K562 (cell line): Measurements from ENCODE around the gene TCF3. TPM values are rescaled to one million over a fixed set of nuclear protein-coding genes. Genes with fewer than 3 reads are reported as not detected.

Source experiments
- ATF3 ChIP-seq, 2 experiments: fragments of 450-650 bp in 1 of 2; sonication (generic) in 1 of 2; formaldehyde crosslinking in 1 of 2; IDR thresholded peaks in 1 of 2; conservative IDR thresholded peaks in 1 of 2; 2 replicates each; pipeline versions ENCODE4 v1.6.1 to v1.8.1; 2016 to 2023; ENCODE audit warnings: mild to moderate bottlenecking in 2 of 2, moderate library complexity in 2 of 2, inconsistent platforms in 1 of 2, missing genetic modification reagents in 1 of 2
- BRF2 ChIP-seq: IDR thresholded peaks from 3 replicates; pipeline ENCODE4 v1.6.1; 2011; ENCODE audit warnings: borderline replicate concordance, mild to moderate bottlenecking; ENCODE audit not compliant: insufficient read length, insufficient read depth
- DACH1 ChIP-seq: fragments of 450-650 bp; IDR thresholded peaks from 2 replicates; pipeline ENCODE4 v1.6.1; 2018; ENCODE audit not compliant: partially characterized antibody
- ELK1 ChIP-seq: sonication (generic); formaldehyde crosslinking; IDR thresholded peaks from 2 replicates; pipeline ENCODE4 v1.8.1; 2022; ENCODE audit warnings: missing genetic modification reagents
- FOXK2 ChIP-seq, 2 experiments: fragments of 450-650 bp; IDR thresholded peaks in 1 of 2; conservative IDR thresholded peaks in 1 of 2; 2 replicates each; pipeline ENCODE4 v1.6.1; 2016; ENCODE audit warnings: low read depth in 2 of 2, mild to moderate bottlenecking in 1 of 2
- FOXP1 ChIP-seq: sonication (generic); formaldehyde crosslinking; IDR thresholded peaks from 2 replicates; pipeline ENCODE4 v1.8.0; 2022; ENCODE audit warnings: mild to moderate bottlenecking, missing genetic modification reagents
- HMGXB4 ChIP-seq: sonication (generic); formaldehyde crosslinking; IDR thresholded peaks from 2 replicates; pipeline ENCODE4 v1.8.1; 2023; ENCODE audit warnings: mild to moderate bottlenecking, missing genetic modification reagents
- KDM2B ChIP-seq: fragments of 250-450 bp; sonication (Bioruptor Pico); IDR thresholded peaks from 2 replicates; pipeline ENCODE4 v1.8.0; 2021; ENCODE audit warnings: mild to moderate bottlenecking, moderate library complexity
- MITF ChIP-seq: IDR thresholded peaks from 2 replicates; pipeline ENCODE4 v1.6.1; 2014; ENCODE audit warnings: antibody characterized with exemption
- MNT ChIP-seq, 2 experiments: fragments of 450-650 bp; conservative IDR thresholded peaks; 2 replicates each; pipeline ENCODE4 v1.6.1; 2017; ENCODE audit warnings: mild to moderate bottlenecking in 2 of 2, moderate library complexity in 2 of 2
- NFE2 ChIP-seq: IDR thresholded peaks from 2 replicates; pipeline ENCODE4 v1.6.1; 2014; ENCODE audit warnings: antibody characterized with exemption, low read depth
- POU5F1 ChIP-seq: fragments of 150-350 bp; IDR thresholded peaks from 2 replicates; pipeline ENCODE4 v1.6.1; 2014; ENCODE audit warnings: borderline replicate concordance, low read length, low read depth, mild to moderate bottlenecking; ENCODE audit not compliant: partially characterized antibody
- RAD51 ChIP-seq: fragments of 450-650 bp; IDR thresholded peaks from 2 replicates; pipeline ENCODE4 v1.7.1; 2016; ENCODE audit warnings: low read depth, mild to moderate bottlenecking, borderline replicate concordance
- SIN3A ChIP-seq, 2 experiments: fragments of 150-350 bp in 1 of 2; IDR thresholded peaks; 2 replicates each; pipeline ENCODE4 v1.6.1; 2011 to 2016; ENCODE audit warnings: borderline replicate concordance in 2 of 2, low read depth in 2 of 2, low read length in 2 of 2, mild to moderate bottlenecking in 2 of 2, moderate library complexity in 2 of 2; ENCODE audit not compliant: control insufficient read depth in 1 of 2
- SMAD4 ChIP-seq: fragments of 250-450 bp; sonication (Bioruptor Pico); conservative IDR thresholded peaks from 2 replicates; pipeline ENCODE4 v1.8.0; 2021; ENCODE audit warnings: inconsistent platforms, mild to moderate bottlenecking, moderate library complexity
- ZNF224 ChIP-seq: sonication (generic); formaldehyde crosslinking; IDR thresholded peaks from 2 replicates; pipeline ENCODE4 v1.8.0; 2022; ENCODE audit warnings: mild to moderate bottlenecking, missing genetic modification reagents
- polyA plus RNA-seq, 8 experiments: library from polyadenylated mRNA; depleted of rRNA in 4 of 8; stranded (reverse) in 5 of 8; unstranded in 3 of 8; fragments of >200 nt; fragmentation: Nextera tagmentation in 2 of 8; fragmentation: Illumina TruSeq in 1 of 8; extraction: Ambion mirVana in 2 of 8; extraction: Trizol in 1 of 8; gene quantifications; 2 replicates each; pipeline versions ENCODE4 v1.2.1 to v1.2.3, GENCODE V29; 2011 to 2014; ENCODE audit warnings: inconsistent platforms in 1 of 8, missing spikeins in 1 of 8
- total RNA-seq, 7 experiments: library from RNA; depleted of rRNA in 6 of 7; stranded (reverse); fragments of >200 nt in 6 of 7; fragmentation: Illumina TruSeq in 2 of 7; extraction: Trizol in 2 of 7; gene quantifications; 2 replicates each; pipeline versions ENCODE4 v1.2.1 to v1.2.3, GENCODE V29; 2011 to 2021; ENCODE audit warnings: low replicate concordance in 1 of 7

Gene TCF3
- total and polyA plus RNA-seq, 9 of the 15 experiments (the other 6 are each of a cell fraction or from before 2014, with no cell fraction given): 5.6 to 259 (median 84.0) TPM

GRCh38 chr19:1672038-1672768 lies 19.8 kb upstream of the TCF3 start (continued):
- peak; percentile 17 to 58; a peak in 3 of 4 replicates for TF ChIP-seq FOXK2 (conservative IDR thresholded peaks at IDR 0.05 in 1 of 2, IDR thresholded peaks at IDR 0.05 in 1 of 2; ENCODE audit: low read depth in 2 of 2)
- TF ChIP-seq ATF3 (IDR thresholded peaks at IDR 0.05): no peak
- peak; percentile 69; the same call in 1 of the 2 replicates for TF ChIP-seq ATF3 (CRISPR knock-in tag; conservative IDR thresholded peaks at IDR 0.05)
- TF ChIP-seq MITF: peak; percentile 78; the same call in 1 of the 2 replicates
- TF ChIP-seq DACH1: peak; percentile 42
- TF ChIP-seq ELK1 (CRISPR knock-in tag): 0 out of 2 replicates have a peak, but pooled peaks have one; percentile 12
- peak; percentile 13; the same call in 1 of the 2 replicates for TF ChIP-seq FOXP1 (CRISPR knock-in tag)
- no peak for TF ChIP-seq ZNF224 (CRISPR knock-in tag)
- peak; percentile 99 for TF ChIP-seq MNT (conservative IDR thresholded peaks at IDR 0.05)
- peak; percentile 14 for TF ChIP-seq POU5F1
- TF ChIP-seq SIN3A (IDR thresholded peaks at IDR 0.05; ENCODE audit: borderline replicate concordance in 2 of 2, control insufficient read depth in 1 of 2, low read depth in 2 of 2, low read length in 2 of 2): peak in 1 of 2 experiments; percentile 71; a peak in 1 of 4 replicates
- 0 out of 2 replicates have a peak, but pooled peaks have one; percentile 26 for TF ChIP-seq KDM2B (CRISPR knock-in tag)
- TF ChIP-seq HMGXB4 (CRISPR knock-in tag): peak; percentile 72; the same call in 1 of the 2 replicates
- TF ChIP-seq SMAD4: peak; percentile 65
- no peak for TF ChIP-seq NFE2
- TF ChIP-seq RAD51: peak; percentile 59; the same call in 1 of the 2 replicates
- no peak for TF ChIP-seq BRF2
